Omental fat pad (tissue), 4 donors: ENCODE data around the gene KRT40. TPM values are rescaled to one million over a fixed set of nuclear protein-coding genes. Genes with fewer than 3 reads are reported as not detected.

Experiments
- ATAC-seq: fragments of 150-250 bp; one replicate; pipeline ENCODE4 v1.9.1; 2016; ENCODE audit warnings: mild to moderate bottlenecking, moderate library complexity; ENCODE audit not compliant: low FRiP score
- DNase-seq: peaks from one replicate; pipeline ENCODE4 v3.0.0-alpha.2; 2019; ENCODE audit warnings: low spot score
- total RNA-seq, 4 donors: library from RNA; depleted of rRNA; stranded (reverse); fragments of >200 nt; gene quantifications; one replicate each; pipeline ENCODE4 v1.1.0, GENCODE V29; 2016
- TF ChIP-seq, protein P1 (sequence below), 3 donors: fragments of 450-650 bp; IDR thresholded peaks; one replicate each; pipeline ENCODE4 v1.5.1; 2016 to 2017; ENCODE audit warnings: antibody characterized with exemption in 3 of 3, mild to moderate bottlenecking in 3 of 3, moderate library complexity in 2 of 3

KRT40 gene
- total RNA-seq, 4 donors from 2014 or later = not detected

DNA sequence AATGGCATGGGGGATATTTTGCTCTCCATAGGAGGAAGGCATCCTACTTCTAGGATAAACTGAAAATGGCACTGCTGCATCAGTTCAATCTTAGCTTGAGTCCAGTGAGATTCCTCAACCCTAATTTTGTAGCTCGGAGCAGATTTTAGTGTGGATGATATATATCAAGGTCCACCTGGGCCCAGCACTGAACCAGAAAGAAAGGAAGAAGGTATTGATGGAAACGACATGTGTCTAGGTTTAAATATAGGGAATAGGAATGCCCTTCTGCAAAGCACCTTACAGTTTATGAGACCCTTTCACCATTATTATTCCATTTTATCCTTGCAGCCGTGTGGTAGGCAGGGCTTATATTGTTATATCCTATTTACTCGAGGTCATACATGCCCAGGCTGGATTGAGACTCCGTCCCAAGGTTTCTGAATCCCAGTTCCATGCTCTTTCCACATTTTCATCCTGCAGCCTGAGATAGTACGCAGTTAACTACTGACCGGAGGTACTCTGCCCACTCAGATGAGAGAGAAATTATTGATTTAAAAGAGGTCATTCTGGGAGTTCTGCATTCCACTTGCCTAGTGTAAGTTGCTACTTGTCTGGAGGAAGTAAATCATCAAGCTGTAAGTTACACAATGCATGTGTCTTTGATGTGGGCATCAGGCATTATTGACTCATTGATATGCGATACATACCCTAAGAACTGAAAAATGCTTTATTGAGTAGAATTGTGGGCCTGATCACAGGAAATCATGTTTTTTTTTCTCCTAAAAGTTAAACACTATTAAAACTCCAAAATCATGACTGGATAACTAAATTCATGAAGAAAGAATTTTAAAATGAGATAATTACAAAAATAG, 27.5 kb downstream of the KRT40 start:
- DNase-seq (no peak), ATAC-seq (no peak)
- TF ChIP-seq, protein P1, sequence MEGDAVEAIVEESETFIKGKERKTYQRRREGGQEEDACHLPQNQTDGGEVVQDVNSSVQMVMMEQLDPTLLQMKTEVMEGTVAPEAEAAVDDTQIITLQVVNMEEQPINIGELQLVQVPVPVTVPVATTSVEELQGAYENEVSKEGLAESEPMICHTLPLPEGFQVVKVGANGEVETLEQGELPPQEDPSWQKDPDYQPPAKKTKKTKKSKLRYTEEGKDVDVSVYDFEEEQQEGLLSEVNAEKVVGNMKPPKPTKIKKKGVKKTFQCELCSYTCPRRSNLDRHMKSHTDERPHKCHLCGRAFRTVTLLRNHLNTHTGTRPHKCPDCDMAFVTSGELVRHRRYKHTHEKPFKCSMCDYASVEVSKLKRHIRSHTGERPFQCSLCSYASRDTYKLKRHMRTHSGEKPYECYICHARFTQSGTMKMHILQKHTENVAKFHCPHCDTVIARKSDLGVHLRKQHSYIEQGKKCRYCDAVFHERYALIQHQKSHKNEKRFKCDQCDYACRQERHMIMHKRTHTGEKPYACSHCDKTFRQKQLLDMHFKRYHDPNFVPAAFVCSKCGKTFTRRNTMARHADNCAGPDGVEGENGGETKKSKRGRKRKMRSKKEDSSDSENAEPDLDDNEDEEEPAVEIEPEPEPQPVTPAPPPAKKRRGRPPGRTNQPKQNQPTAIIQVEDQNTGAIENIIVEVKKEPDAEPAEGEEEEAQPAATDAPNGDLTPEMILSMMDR (IDR thresholded peaks at IDR 0.05) = no peak

DNA sequence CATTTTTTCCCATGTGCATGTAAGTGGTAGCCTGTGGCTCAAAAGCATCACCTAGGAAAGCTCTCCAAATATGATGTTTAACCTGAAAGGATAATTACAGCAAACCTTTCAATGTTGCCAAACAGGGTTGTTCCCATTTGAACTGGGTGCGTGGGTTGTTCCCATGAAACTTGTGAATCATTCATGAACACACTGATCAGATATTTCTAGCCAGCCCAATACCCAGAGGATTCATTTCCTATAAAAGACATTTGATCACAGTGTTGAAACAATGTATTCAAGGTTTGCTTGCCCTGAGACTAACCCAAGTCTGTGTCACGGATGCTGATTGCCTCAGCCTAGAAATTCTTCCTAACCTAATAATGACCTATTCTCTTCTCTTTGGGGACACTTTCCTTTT, 30.2 kb downstream of the KRT40 start:
- TF ChIP-seq, protein P1 (IDR thresholded peaks at IDR 0.05) = no peak
- ATAC-seq (no peak), DNase-seq (no peak)

GRCh38 chr17:40952661-40953060, 31.5 kb downstream of the KRT40 start:
- no peak for ATAC-seq
- TF ChIP-seq, protein P1 (IDR thresholded peaks at IDR 0.05) = no peak

DNA sequence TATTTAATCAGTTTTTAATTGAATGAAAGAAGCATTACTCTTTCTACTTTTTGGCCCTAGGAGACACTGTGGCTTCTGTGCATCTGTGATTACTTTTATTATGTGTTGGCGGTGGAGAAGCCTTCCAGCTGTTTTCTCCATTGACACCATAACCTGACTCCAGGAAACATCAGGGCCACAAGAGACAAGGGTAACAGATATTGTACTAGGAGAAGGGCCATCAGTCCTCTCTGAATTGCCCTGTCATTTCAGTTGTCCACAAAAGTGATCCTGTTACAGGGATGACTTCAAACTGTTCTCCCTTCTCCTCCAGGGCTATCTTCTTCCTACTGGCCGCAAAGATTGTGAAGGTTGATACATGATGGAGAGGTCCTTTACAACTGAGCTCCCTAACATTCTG, 32.0 kb downstream of the KRT40 start:
- no peak for ATAC-seq
- no peak for DNase-seq
- TF ChIP-seq, protein P1 (IDR thresholded peaks at IDR 0.05) = no peak

More at GRCh38 chr17:40952661-40953060, 31.5 kb downstream of the KRT40 start:
- no peak for DNase-seq

DNA sequence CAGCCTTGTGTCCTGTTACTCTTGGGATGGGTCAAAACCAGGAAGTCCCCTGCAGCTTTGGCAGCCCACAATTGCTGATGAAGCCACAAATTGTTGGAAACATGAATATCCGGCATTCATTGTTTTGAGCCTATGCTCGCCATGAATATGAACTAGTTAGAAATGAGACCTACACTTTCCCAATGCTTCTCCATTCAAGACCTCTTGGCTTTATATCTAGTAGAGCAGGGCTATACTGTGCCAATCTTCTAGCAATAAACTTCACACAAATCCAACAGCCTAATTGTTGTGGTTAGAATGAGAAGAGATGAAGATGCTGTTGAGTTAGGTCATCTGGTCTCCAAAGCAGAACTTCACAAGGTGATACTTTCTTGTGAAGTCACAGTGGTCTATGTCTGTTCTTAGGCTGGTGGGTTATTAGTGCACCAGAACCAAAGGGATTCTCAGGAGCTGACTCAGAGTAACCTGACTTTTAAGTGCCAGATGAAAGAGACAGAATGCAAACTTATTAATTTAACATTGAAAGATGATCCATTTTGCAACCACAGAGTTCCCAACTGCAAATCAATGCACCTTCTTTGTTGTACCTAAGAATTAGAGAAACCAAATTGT, 33.0 kb downstream of the KRT40 start:
- ATAC-seq = no peak
- TF ChIP-seq, protein P1 (IDR thresholded peaks at IDR 0.05) = no peak
- no peak for DNase-seq

- TF ChIP-seq, protein P1 (IDR thresholded peaks at IDR 0.05) = no peak
- ATAC-seq (no peak), DNase-seq (no peak)
Observed at GRCh38 chr17:40950176-40950575, 34.0 kb downstream of the KRT40 start.
